Bone marrow (tissue), 2 donors: ENCODE measurements around the gene FNIP2.
"Not testable (repeated sequence)": the region's sequence is repeated elsewhere in the genome, so short reads cannot be mapped to it uniquely, and the experiment has no call there.

Experiments
- DNase-seq, 2 donors: peaks; one replicate each; lab custom pipeline; 2025; lab: John Stamatoyannopoulos, UW

FNIP2 gene

DNA sequence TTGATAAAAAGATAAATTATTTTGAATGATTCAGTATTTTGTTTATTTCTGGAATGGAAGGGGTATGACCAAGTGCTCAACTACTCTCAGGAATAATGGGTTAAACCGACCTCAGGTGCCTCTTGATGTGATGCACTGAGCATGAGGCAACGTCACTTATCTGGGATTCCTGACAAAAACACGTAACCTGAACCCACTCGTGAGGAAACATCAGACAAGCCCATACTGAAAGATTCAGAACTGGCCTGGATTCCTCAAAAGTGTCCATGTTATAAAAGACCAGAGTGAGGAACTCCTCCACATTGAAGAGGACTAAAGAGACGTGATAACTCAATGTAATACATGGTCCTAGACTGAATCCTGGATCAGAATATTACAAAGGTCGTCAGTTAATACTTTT is 144.0 kb downstream of the FNIP2 start:
- no peak for DNase-seq

DNA sequence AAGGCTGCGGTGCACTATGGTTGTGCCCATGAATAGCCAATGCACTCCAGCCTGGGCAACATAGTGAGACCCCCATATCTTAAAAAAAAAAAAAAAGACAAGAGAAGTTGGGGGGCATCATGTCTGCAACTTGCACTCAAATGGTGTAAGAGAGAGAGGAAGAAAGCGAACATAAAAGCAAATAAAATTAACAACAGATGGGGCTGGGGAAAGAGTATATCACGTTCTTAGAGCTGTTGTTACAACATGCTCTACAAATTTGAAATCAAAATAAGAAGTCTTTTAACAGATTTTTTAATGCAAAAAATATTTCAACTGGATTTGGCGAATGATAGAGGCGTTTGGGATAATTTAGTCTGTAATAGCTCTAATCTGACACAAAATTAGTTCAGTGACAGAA is 144.9 kb downstream of the FNIP2 start:
- DNase-seq: no peak

DNA sequence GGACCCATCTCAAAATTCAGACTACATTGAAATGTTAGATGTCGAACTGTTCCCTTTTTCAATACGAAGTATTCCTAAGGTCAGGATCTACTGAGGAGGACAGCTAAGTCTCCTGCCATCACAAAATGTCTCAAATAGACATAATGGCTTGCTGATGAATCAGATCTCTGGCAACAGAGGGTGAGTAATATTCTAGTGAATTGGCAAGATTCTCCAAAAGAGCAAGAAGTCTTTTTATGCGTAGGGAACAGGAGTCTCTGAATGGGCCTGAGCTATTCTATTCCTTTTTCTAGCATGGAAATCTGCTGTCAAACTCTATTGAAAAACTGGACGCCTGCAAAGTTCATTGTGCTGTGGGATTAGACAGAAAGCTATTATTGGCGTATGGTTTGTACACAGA is 145.4 kb downstream of the FNIP2 start:
- no peak for DNase-seq

DNA sequence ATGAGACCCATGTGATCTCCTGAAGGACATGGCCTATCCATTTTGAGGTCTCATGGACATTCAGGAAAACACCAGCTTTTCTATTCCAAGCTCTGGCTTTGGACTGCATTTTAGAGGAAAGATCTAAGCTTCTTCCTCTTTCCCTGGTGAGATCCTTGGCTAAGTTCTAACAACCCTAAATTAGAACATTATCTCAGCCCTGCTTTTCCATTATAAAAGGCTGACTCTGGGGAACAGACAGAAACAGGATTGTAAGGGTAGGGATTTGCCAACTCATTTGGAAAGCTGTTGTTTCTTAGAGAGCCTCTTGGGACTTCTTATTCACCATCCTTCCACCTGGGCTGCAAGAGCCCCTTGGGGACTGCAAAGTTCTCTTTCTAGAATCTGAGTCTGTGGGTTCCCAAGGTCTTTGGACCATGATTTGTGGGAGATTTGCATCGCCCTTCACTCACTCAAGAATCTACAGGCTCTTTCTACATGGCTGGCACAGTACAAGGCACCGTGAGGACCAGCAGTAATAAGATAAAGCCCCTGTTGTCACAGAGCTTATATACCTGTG is 146.9 kb downstream of the FNIP2 start:
- DNase-seq: no peak

DNA sequence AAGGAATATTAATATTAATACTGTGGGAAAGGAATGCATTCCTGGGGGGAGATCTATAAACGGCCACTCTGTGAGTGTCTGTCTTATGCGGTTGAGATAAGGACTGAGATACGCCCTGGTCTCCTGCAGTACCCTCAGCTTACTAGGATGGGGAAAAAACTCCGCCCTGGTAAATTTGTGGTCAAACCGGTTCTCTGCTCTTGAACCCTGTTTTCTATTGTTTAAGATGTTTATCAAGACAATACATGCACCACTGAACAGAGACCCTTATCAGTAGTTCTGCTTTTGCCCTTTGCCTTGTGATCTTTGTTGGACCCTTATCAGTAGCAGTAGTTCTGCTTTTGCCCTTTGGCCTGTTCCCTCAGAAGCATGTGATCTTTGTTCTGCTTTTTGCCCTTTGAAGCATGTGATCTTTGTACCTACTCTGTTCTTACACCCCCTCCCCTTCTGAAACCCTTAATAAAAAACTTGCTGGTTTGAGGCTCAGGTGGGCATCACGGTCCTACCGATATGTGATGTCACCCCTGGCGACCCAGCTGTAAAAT is 151.7 kb downstream of the FNIP2 start:
- peak in 1 of 2 donors; percentile 5 for DNase-seq

DNA sequence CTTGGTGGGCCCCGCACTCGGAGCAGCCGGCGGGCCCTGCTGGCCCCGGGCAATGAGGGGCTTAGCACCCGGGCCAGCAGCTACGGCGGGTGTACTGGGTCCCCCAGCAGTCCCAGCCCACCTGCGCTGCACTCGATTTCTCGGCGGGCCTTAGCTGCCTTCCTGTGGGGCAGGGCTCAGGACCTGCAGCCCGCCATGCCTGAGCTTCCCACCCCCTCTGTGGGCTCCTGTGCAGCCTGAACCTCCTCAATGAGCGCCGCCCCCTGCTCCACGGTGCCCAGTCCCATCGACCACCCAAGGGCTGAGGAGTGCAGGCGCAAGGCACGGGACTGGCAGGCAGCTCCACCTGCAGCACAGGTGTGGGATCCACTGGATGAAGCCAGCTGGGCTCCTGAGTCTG is 158.9 kb downstream of the FNIP2 start:
- DNase-seq: not testable (repeated sequence)

DNA sequence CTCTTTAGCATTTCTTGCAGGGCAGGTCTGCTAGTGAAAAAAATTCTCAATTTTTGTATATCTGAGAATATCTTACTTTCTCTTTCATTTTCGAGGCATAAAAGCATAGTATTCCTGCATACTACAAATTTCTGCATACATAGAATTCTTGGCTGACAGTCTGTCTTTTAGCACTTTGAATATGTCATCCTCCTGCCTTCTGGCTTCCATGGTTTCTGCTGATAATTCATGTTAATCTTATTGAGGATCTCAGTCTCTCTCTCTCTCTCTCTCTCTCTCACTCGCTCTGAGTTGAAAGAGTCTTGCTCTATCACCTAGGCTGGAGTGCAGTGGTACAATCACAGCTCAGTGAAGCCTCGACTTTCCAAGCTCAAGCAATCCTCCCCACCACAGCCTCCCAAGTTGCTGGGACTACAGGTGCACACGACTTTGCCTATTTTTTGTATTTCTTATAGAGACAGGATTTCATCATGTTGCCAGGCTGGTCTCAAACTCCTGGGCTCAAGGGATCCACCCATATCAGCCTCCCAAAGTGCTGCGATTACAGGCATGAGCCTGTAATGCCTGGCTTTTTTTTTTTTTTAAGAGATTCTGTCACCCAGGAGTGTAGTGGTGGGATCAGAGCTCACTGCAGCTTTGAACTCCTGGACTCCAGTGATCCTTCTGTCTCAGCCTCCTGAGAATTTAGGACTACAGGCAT is 161.3 kb downstream of the FNIP2 start:
- peak in 1 of 2 donors; percentile 16 for DNase-seq

DNA sequence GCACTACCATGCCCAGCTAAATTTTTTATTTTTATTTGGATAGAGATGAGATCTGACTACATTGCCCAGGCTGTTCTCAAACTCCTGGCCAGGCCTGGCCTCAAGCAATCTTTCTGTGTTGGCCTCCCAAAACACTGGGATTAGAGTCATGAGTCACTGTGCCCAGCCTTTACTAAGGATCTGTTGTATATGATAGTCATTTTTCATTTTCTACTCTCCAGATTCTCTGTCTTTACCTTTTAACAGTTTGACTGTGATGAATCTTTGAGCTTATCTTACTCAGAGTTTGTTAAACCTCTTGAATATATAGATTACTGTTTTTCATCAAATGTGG is 161.8 kb downstream of the FNIP2 start:
- DNase-seq: no peak

DNA sequence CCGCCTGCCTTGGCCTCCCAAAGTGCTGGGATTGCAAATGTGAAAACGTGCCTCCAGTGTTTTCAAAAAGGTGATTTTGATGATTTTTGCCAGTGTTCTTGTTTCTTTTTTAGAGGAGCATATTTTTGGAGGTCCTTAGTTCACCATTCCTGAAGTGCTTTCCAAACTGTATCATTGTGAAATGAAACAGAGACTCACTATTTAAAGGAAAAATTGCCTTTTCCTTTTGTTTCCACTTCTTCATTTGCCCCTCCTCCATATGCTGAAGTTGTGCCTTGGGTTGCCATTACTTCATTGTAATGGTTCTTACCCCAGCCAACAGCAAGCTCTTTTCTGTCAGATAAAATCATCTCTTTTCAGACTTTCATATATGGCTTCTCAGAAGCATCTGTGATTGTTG is 164.4 kb downstream of the FNIP2 start:
- DNase-seq: no peak

DNA sequence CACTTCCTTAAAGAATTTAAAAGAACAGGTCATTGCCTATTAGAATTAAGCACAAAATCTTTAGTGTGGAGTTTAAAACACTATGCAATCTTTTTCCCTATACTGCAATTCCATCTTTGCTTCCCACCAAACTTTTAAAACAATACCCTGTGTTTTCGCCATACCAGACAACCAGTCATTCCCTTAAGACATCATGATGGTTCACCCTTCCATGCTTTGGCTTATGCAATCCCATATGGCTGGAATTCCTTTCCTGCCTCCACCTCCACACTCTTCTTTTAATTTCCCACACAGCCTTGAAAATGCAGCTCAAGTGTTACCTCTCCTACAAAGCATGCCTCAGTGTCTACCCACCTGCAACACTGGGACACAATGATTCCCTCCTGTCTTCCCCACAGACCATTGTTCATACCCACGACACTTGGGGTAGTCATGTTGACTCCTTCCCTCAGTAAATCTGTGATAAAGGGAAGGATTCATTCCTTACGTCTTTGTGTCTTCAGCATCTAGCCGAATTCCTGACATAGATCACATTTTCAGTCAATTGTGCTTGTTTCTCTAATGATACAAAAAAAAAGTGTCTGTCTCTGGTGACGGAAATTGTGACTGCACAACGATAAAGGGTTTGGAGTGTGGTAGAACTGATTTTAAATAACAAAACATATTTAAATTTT is 166.3 kb downstream of the FNIP2 start:
- DNase-seq: no peak

DNA sequence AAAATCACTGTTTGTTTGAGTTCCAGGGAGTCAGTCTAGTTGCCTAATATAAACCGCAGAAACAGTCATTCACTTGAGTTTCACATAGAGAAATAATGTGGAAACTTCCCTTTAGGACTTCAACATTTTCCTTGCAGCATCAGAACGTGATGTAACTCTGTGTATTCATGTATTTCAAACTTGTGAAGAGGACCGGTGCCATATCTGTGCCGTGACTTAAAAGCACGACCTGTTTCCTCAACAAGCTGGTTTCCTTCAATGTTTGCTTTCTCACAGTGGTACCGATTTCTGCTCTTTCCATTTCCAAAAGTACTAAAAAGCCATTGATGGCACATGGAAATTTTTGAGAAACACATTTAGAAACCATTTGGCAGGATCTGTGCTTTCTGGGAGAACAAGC is 167.4 kb downstream of the FNIP2 start:
- DNase-seq: no peak

DNA sequence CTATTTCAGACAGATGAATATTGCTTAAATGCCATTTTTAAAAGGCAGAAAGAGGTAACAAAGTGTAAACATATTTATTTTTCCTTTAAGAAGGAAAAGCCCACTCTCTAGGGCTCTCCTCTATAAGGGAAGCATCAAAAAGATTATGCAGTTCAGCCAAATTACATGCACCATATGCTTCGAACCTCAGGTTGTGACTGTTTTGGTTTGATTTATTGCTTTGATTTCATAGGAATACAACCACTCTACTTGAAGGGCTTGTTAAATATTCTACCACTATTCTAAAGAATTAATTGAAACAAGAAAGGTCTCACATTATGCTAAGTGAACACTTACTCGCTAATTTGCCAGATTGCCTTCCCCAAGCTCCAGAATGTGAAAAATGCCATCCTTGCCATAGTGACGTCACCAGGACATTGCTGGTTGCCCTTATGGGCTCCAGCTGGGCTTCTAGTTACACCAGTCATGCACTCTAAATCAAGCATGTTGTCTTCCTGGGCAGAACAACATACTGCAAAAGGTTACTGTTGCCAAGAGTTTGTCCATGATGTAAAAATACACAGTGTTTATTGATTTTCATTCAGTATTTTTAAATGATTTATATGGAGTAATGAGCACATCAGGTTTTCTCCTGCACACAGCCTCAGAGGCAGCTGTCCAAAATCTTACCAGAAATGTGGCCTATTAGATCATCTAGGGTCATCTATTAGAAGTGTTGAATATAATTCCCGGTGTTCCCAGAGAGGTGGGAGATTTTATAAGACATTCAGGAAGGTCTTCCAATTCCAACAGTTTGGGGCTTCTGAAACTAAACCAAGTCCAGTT is 169.6 kb downstream of the FNIP2 start:
- no peak for DNase-seq

DNA sequence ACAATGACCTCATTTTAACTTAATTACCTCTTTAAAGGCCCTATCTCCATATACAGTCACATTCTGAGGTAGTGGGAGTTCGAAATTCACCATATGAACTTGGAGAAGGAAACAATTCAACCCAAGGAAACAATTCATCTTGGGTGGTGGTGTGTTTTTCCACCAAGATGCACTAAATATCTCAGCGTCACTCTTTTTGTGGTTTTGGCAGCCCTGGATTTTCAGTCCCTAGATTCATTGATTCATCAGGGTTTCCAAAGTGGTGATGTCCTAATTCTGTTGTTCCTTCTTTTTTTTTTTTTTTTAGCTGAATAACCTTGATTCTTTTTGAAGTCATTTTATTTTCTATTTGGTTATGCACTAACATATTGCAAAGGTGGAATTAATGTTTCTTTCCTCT is 171.4 kb downstream of the FNIP2 start:
- no peak for DNase-seq

DNA sequence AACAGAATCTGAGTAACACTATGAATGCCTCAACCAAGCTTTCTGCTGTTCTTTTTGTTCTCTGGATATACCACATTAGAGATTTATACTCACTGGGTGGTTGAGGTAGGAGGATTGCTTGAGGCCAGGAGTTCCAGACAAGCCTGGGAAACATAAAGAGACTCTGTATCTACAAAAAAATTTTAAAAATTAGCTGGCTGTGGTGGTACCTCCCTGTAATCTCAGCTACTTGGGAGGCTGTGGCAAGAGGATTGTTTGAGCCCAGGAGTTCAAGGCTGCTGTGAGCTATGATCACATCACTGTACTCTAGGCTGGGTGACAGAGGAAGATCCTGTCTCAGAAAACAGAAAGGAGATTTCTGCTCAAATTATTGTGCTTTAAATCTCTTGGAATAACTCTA is 172.5 kb downstream of the FNIP2 start:
- DNase-seq: no peak

DNA sequence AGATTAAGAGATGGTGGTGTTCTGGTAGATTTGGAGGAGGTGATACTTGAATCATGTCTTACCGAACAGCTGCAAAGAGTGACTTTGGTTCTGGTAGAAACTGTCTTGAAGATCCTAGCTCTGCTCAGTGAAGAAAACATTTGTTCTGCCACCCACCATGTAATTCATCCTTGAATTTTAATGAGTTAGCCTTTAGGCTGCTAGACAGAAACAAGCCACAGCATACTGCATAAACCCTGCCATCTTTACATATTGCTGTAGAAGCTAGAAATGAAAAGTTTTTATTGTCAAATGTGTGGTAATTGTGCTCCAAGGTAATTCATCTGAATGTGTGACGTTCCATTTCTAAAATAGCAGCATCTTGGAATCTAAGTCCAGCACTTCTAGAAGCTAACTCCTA is 173.1 kb downstream of the FNIP2 start:
- no peak for DNase-seq

DNA sequence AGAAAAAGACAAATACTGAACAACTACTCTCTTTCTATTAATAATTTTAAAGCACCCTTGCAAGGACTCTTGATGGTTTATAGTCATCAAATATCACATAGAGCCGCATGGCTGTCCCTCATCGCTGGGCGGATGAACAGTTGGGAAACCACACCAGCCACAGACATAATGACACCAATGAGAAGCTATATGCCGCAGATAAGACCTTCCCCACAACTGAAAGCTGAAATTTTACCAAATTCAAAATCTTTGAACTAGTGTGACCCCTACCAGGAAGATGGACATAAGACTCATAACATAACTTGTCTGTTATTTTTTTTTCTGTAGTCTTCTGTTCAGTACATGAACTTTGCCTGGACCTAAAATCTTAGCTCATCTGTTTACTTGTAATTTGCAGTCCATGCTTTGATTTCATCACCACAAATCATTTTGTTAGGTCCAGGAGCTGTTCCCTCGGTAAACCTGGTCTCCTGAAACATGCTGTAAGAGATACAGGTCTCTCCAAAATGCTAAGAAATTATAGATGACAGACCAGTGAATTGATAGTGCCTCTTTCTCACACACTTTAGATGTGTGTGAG is 176.8 kb downstream of the FNIP2 start:
- DNase-seq: no peak

DNA sequence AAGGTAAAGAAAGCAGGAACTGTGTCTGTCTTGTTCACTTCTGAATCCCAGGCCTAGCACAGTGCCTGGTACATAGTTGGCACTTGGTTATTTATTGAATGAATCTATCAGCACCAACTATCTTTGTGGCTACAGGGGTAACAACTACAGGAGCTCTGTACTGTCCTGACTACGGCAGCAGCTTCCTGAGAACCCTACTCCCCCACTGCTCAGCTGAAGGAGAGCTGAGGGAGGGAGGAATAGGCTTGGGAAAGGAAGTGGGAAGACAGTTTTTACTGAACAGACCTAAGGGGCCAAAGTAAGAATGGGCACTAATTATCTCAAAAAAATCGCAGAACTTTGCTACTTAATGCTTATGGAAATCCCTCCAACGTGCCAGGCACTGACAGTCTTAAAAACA is 178.0 kb downstream of the FNIP2 start:
- no peak for DNase-seq

DNA sequence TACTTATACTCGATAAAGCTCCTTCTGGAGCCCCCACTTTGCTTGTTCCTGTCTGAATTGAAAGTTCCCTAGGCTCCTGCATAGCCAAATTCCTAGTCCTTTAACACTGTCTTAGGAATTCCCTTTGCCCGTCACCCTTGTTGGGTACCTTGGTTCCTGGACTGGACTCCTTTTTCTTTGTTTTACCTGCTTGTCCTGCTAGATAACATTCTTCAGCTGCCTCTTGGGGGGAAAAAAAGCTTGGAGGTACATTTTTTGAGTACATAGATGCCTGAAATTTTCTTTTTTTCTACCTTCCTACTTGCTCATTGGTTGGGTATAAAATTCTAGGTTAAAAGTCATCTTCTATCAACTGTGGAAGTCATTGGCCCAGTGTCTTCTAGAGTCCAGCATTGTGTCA is 179.2 kb downstream of the FNIP2 start:
- DNase-seq: no peak

DNA sequence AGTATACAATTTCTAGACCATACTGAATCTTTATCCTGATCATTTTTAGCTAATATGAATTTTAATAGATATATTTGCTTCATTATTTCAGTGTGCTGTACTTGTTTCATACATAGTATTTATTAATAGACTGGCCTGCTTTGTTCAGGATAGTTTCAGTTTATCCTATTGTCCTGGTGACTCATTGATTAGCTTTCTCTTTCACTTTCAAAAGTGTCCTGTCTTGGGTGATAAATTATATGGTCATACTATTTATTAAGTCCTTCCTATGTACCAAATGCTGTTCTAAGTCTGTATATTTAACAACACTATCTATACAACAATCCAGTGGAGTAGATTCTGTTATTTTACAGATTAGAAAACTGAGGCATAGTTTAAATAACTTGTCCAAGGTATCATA is 180.3 kb downstream of the FNIP2 start:
- peak in 1 of 2 donors; percentile 80 for DNase-seq

DNA sequence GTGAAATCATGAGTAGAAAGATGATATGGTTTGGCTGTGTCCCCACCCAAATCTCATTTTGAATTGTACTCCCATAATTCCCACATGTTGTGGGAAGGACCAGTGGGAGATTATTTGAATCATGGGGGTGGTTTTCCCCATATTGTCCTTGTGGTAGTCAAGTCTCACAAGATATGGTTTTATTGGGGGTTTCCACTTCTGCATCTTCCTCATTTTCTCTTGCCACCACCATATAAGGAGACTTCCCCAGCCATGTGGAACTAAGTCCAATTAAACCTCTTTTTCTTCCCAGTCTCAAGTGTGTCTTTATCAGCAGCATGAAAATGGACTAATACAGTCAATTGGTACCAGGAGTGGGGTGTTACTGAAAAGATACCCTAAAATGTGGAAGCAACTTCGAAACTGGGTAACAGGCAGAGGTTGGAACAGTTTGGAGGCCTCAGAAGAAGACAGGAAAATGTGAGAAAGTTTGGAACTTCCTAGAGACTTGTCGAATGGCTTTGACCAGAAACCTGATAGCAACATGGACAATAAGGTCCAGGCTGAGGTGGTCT is 183.5 kb downstream of the FNIP2 start:
- DNase-seq: not testable (repeated sequence)

DNA sequence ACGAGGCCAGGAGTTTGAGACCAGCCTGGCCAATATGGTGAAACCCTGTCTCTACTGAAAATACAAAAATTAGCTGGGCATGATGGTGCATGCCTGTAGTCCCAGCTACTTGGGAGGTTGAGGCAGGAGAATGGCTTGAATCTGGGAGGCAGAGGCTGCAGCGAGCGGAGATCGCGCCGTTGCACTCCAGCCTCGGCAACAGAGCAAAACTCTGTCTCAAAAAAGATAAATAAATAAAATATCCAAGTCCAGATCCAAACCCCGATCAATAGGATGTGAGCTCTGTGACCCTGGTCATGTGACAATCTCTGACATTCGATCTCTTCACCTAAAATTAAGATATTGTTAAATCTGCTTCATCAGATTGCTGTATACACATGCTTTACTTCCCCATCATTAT is 187.5 kb downstream of the FNIP2 start:
- DNase-seq: not testable (repeated sequence)

DNA sequence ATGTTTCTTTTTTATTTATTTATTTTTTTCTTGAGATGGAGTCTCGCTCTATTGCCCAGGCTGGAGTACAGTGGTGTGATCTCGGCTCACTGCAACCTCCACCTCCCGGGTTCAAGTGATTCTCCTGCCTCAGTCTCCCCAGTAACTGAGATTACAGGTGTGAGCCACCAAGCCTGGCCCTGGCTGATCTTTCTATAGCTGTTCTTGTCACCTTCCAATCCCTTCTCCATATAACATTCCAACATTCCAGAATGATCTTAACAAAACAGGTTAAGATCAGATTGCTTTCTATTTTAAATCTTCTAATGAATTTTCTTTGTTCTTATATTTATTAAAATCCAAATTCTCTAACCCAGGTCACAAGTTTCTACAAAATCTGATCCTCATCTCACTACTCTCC is 188.1 kb downstream of the FNIP2 start:
- DNase-seq: not testable (repeated sequence)
